ENCODE measurements around the gene CPT1A.

CPT1A gene

GRCh38 chr11:68762481-68762880, 79.2 kb downstream of the CPT1A start:
- TF ChIP-seq CTCF (IDR thresholded peaks at IDR 0.05), result no peak
- no peak for DNase-seq
- no peaks in the 10 kb centered on the region for H3K36me3 Mint-ChIP-seq (ENCODE audit: low read depth)
- H3K4me1 Mint-ChIP-seq, result peaks cover 22% of the 10 kb centered on the region
- H3K4me3 Mint-ChIP-seq, result no peak overlapping the region
- peaks cover 6% of the 10 kb centered on the region for H3K27me3 Mint-ChIP-seq (ENCODE audit: low read depth, poor library complexity)
- peak overlapping the region; percentile 53 for H3K27ac Mint-ChIP-seq
- no peaks in the 10 kb centered on the region for H3K9me3 Mint-ChIP-seq

- Mint-ChIP-seq H3K4me1 (peaks cover 25% of the 10 kb centered on the region), H3K27ac (no peak overlapping the region), H3K27me3 (ENCODE audit: low read depth, poor library complexity) (peaks cover 6% of the 10 kb centered on the region), H3K36me3 (ENCODE audit: low read depth) (no peaks in the 10 kb centered on the region), H3K4me3 (no peak overlapping the region), H3K9me3 (no peaks in the 10 kb centered on the region)
- no peak for TF ChIP-seq CTCF (IDR thresholded peaks at IDR 0.05)
- DNase-seq, result no peak
These were observed 79.9 kb downstream of the CPT1A start for GRCh38 chr11:68761801-68762200.

GRCh38 chr11:68759991-68760390, 81.7 kb downstream of the CPT1A start:
- no peak for TF ChIP-seq CTCF (IDR thresholded peaks at IDR 0.05)
- Mint-ChIP-seq H3K4me1 (peaks cover 31% of the 10 kb centered on the region), H3K36me3 (ENCODE audit: low read depth) (no peaks in the 10 kb centered on the region), H3K27me3 (ENCODE audit: low read depth, poor library complexity) (peaks cover 10% of the 10 kb centered on the region), H3K9me3 (no peaks in the 10 kb centered on the region), H3K27ac (peak overlapping the region; percentile 57), H3K4me3 (no peak overlapping the region)
- no peak for DNase-seq

GRCh38 chr11:68757711-68758110, 84.0 kb downstream of the CPT1A start:
- Mint-ChIP-seq H3K27ac (no peak overlapping the region), H3K36me3 (ENCODE audit: low read depth) (no peaks in the 10 kb centered on the region)
- TF ChIP-seq CTCF (IDR thresholded peaks at IDR 0.05), result no peak

GRCh38 chr11:68756171-68756766, 85.4 kb downstream of the CPT1A start:
- Mint-ChIP-seq H3K27me3 (ENCODE audit: low read depth, poor library complexity) (peaks cover 22% of the 10 kb centered on the region), H3K9me3 (no peaks in the 10 kb centered on the region), H3K36me3 (ENCODE audit: low read depth) (no peaks in the 10 kb centered on the region), H3K4me3 (no peak overlapping the region), H3K27ac (no peak overlapping the region), H3K4me1 (peaks cover 13% of the 10 kb centered on the region)
- no peak for TF ChIP-seq CTCF (IDR thresholded peaks at IDR 0.05)
- DNase-seq, result no peak

More at GRCh38 chr11:68757711-68758110, 84.0 kb downstream of the CPT1A start:
- no peak for DNase-seq
- Mint-ChIP-seq H3K4me3 (no peak overlapping the region), H3K9me3 (no peaks in the 10 kb centered on the region), H3K27me3 (ENCODE audit: low read depth, poor library complexity) (peaks cover 10% of the 10 kb centered on the region), H3K4me1 (peaks cover 13% of the 10 kb centered on the region)

GRCh38 chr11:68753300-68753699, 88.4 kb downstream of the CPT1A start:
- no peak for DNase-seq
- no peaks in the 10 kb centered on the region for H3K36me3 Mint-ChIP-seq (ENCODE audit: low read depth)
- peaks cover 27% of the 10 kb centered on the region for H3K4me1 Mint-ChIP-seq
- no peak for TF ChIP-seq CTCF (IDR thresholded peaks at IDR 0.05)
- H3K27ac Mint-ChIP-seq, result no peak overlapping the region
- H3K27me3 Mint-ChIP-seq (ENCODE audit: low read depth, poor library complexity), result peaks cover 41% of the 10 kb centered on the region
- H3K4me3 Mint-ChIP-seq, result no peak overlapping the region
- H3K9me3 Mint-ChIP-seq, result no peaks in the 10 kb centered on the region
